IPS-18c (cell line): ENCODE results near the gene SLC52A3.

Experiments
- H3K4me3 ChIP-seq: 2 replicates; pipeline ENCODE4 v1.7.0; 2013; ENCODE audit warnings: low read depth, mild to moderate bottlenecking, low read length, moderate library complexity; ENCODE audit not compliant: insufficient read depth
- H3K9me3 ChIP-seq: one replicate; pipeline ENCODE4 v1.6.1; 2013; ENCODE audit warnings: mild to moderate bottlenecking, low read length, moderate library complexity; ENCODE audit not compliant: control insufficient read depth, insufficient read depth

SLC52A3 gene

GRCh38 chr20:774016-774659 lies 5.8 kb upstream of the SLC52A3 start:
- H3K4me3 ChIP-seq: no peak overlapping the region
- H3K9me3 ChIP-seq: no peaks in the 10 kb centered on the region

DNA sequence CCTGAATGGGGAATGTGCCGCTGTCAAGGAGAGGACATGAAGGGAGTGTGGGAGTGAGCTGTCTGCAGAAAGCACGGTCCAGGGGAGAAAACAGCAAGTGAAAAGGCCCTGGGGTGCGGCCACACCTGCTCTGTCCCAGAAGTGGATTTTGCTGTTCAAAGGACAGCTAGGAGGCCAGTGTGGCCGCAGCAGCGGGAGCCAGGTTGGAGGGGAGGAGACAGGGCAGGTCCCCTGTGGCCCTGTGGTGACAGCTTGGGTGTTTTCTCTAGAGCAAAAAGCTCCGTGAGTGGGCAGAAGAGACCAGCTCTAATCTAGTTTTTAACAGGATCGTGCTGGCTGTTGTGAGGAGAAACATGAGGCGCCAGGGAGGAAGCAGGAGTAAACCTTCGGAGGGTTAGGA lies 4.5 kb upstream of the SLC52A3 start:
- H3K4me3 ChIP-seq: no peak overlapping the region
- peaks cover 2% of the 10 kb centered on the region for H3K9me3 ChIP-seq

DNA sequence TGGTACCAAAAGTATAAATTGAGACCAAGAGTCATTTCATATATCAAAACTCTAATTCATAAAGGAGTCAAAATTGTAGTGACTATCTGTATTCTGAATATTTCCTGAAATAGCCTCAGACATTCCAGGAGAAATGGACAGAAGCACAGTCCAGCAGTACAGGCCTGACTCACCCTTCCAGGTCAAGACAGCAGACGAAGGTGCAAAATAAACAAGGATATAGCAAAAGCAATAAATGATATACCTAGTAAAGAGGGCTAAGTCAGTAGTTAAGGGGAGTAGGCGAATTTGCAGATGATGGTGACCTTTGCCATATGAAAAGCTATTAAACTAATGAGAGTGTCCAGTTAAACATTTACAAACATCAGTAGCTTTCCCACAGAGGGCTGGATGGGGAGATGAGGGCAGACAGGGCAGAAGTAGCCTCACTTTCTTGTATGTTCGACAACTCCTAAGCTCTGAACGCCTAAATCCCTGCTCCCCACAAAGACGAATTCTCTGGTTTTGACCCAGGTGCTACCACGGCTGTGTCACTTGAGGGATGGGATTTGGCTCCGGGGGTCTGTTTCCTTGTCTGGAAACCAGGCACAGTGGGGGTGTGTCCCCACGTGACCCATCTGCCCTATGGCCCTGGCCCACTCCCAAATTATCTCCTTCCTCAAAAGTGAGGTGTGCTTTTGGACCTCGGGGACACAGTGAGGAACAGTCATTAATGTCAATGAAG lies 3.6 kb upstream of the SLC52A3 start:
- Histone ChIP-seq H3K9me3 (peaks cover 2% of the 10 kb centered on the region), H3K4me3 (no peak overlapping the region)

DNA sequence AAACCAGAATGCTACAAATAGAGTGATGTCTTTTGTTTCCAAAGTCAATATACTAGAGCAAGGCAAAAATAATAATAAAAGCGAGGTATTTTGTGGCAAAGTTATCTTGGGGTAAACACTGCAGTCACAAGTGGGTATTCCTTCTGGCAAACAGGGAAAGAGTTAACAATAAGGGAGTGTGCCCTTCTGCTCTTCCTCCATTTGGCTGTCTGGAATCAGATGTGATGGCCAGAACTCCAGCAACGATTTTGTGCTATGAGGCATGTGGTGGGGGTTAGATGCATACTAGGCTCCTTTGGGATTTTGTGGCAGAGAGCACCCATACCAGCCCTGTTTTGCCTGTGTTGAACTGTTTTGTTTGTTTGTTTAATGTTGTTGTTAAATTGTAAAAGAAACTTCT lies 2.4 kb upstream of the SLC52A3 start:
- H3K9me3 ChIP-seq: peaks cover 2% of the 10 kb centered on the region
- no peak overlapping the region for H3K4me3 ChIP-seq

- H3K4me3 ChIP-seq: no peak overlapping the region
- peaks cover 2% of the 10 kb centered on the region for H3K9me3 ChIP-seq
These were observed 1.4 kb downstream of the SLC52A3 start for GRCh38 chr20:766906-767305.

- Histone ChIP-seq H3K9me3 (peaks cover 2% of the 10 kb centered on the region), H3K4me3 (no peak overlapping the region)
These were observed 4.0 kb downstream of the SLC52A3 start for GRCh38 chr20:764255-764654.

- Histone ChIP-seq H3K9me3 (no peaks in the 10 kb centered on the region), H3K4me3 (no peak overlapping the region)
These were observed 6.6 kb downstream of the SLC52A3 start for GRCh38 chr20:761418-762381.

GRCh38 chr20:760751-761417 lies 7.4 kb downstream of the SLC52A3 start:
- no peaks in the 10 kb centered on the region for H3K9me3 ChIP-seq
- no peak overlapping the region for H3K4me3 ChIP-seq

DNA sequence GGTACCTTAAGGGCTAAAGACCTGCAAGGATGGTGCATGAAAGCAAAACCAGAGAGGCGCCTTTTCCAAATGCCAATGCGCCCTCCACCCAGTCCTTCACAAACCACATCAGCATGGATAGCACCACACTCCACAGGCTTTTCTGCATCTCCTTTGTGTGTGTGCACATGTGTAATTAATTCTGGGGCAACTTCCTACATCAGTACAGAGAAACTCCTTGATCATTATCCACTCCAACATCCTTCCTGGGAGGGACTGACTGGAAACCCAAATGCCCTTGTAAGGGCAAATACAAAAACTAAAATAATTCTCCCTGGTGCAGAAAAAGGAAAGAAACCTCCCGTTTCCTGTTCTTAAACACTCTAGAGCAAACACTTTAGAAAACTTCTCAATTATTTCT lies 10.8 kb downstream of the SLC52A3 start:
- Histone ChIP-seq H3K4me3 (no peak overlapping the region), H3K9me3 (no peaks in the 10 kb centered on the region)

GRCh38 chr20:755941-756340 lies 12.4 kb downstream of the SLC52A3 start:
- Histone ChIP-seq H3K4me3 (no peak overlapping the region), H3K9me3 (no peaks in the 10 kb centered on the region)

DNA sequence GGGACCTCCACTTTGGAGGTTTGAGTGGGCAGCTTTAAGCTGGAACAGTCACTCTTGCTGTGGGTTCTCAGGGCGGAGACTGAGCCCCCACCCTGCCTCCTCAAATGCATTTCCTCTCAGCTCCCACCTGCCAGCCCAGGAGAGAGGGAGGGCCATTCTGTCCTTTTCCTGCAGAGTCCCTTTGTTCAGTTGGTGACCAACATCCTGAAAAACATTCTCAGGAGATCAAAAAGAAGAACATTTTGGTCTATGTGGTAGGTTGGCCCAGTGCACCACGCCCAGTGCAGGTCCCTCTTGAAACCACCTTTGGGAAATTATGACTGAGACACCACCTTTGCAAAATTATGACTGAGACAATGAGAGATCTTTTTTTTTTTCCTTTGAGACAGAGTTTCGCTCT lies 13.4 kb downstream of the SLC52A3 start:
- Histone ChIP-seq H3K9me3 (no peaks in the 10 kb centered on the region), H3K4me3 (no peak overlapping the region)

- Histone ChIP-seq H3K4me3 (no peak overlapping the region), H3K9me3 (no peaks in the 10 kb centered on the region)
These were observed 14.2 kb downstream of the SLC52A3 start for GRCh38 chr20:753897-754635.

DNA sequence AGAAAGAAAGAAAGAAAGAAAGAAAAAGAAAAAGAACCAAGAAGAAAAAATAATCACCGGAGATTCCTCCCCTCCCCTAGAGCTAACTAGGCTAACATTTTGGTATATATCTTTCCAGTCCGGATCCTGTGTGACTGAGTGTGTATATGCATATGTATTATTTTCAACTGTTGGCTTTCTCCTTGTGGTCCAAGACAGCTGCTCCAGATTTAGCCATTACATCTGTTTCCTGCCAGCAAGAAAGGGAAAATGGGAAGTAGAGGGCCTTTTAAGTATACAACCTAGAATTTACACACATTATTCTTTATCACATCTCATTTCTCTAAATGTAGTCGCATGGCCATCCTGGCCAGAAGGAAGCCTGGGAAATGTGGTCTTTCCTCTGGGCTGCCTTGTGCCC lies 15.2 kb downstream of the SLC52A3 start:
- H3K4me3 ChIP-seq: no peak overlapping the region

DNA sequence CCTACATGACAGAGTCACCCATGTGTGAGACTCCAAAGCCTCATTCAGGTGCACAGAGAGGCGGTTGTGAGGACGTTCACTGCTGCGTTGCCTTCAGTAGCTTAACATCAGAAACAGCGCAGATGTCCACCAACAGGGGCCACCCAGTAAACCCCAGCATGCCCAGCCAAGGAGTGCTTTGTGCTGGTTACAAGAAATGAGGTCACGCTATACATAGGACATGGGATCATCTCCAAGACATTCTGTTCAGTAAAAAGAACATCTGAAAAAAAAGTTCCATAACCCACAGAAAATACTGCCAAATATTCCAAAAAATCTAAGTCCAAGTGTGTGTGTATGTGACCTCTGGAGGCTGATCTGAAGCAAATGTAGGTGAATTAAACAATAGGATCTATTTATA lies 16.0 kb downstream of the SLC52A3 start:
- no peak overlapping the region for H3K4me3 ChIP-seq
- H3K9me3 ChIP-seq: no peaks in the 10 kb centered on the region

More for the DNA sequence above, 15.2 kb downstream of the SLC52A3 start:
- H3K9me3 ChIP-seq: no peaks in the 10 kb centered on the region

GRCh38 chr20:751761-752160 lies 16.5 kb downstream of the SLC52A3 start:
- Histone ChIP-seq H3K4me3 (no peak overlapping the region), H3K9me3 (no peaks in the 10 kb centered on the region)

DNA sequence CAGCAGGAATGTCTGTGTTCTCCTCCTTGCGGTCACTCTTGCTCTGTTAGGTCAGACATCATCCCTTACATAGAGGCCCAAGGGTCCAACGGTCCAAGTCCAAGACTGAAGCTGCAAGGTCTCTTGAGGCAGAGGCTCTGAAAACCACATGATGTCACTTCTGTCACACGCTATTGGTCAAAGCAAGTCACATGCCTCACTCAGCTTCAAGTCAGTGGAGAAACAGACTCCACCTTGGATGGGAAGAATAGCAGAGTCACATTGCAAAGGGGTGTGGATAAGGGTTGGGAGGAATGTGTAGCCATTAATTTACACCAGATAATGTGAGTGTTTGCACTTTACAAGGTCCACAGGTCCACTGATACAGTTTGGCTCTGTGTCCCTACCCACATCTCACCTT lies 17.5 kb downstream of the SLC52A3 start:
- Histone ChIP-seq H3K9me3 (no peaks in the 10 kb centered on the region), H3K4me3 (no peak overlapping the region)
